DMS 273 (cell line): ENCODE measurements around the gene MZT2A.
A peak's percentile ranks its signal among the peaks of the same experiment; 100 is the strongest.
"Not testable (repeated sequence)": the region's sequence is repeated elsewhere in the genome, so short reads cannot be mapped to it uniquely, and the experiment has no call there.

Source experiments
- DNase-seq: peaks from one replicate; lab custom pipeline; 2025; ENCODE audit not compliant: unreplicated experiment; lab: John Stamatoyannopoulos, UW

The MZT2A gene, protein sequence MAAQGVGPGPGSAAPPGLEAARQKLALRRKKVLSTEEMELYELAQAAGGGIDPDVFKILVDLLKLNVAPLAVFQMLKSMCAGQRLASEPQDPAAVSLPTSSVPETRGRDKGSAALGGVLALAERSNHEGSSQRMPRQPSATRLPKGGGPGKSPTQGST

DNA sequence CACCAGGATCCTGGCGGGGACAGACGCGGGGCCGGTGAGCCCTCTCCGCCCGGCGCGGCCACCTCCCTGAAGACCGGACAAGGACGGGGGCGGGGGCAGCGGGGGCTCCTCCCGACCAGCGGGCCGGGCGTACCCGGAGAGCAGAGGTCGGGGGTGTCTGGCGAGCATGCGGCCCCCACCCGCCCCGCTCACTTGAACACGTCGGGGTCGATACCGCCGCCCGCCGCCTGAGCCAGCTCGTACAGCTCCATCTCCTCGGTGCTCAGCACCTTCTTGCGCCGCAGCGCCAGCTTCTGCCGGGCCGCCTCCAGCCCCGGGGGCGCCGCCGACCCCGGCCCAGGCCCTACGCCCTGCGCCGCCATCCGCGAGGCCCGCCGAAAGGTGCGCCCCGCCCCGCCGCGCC, at the start of gene MZT2A:
Gene MZT2A, minus strand, starts transcription at position 383 of the 403 bp plus-strand sequence. Its CDS starts 21 bp downstream, at position 362.
- DNase-seq, result not testable (repeated sequence)

DNA sequence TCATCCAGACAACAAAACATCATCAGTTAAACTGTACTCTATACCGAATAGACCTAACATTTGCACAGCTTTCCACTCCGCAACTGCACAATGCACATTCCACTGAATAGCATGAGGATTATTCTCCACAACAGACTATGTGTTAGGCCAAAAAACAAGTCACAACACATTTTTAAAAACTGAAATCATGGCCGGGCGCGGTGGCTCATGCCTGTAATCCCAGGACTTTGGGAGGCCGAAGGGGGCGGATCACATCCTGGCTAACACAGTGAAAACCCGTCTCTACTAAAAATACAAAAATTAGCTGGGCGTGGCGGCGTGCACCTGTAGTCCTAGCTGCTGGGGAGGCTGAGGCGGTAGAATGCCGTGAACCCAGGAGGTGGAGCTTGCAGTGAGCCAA, 46.7 kb upstream of the MZT2A start:
- not testable (repeated sequence) for DNase-seq

DNA sequence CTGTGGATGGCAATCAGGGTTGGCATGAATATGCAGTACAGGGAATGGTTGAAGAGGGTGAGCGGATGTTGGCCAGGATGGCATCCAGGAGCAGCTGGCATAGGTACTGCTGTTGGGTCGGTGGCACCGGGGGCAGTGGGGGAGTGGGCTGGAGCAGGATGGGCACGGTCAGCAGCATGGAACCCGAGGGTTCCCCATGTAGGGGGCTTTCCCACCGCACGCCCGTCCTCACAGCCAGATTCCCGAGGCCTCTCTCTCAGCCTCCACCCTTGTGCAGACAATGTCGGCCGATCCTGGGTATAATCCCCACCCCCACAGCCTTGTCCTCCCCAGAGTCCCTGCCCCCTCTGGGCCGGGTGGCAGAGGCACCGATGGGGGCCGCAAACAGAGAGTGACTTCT, 44.6 kb upstream of the MZT2A start:
- DNase-seq, result not testable (repeated sequence)

DNA sequence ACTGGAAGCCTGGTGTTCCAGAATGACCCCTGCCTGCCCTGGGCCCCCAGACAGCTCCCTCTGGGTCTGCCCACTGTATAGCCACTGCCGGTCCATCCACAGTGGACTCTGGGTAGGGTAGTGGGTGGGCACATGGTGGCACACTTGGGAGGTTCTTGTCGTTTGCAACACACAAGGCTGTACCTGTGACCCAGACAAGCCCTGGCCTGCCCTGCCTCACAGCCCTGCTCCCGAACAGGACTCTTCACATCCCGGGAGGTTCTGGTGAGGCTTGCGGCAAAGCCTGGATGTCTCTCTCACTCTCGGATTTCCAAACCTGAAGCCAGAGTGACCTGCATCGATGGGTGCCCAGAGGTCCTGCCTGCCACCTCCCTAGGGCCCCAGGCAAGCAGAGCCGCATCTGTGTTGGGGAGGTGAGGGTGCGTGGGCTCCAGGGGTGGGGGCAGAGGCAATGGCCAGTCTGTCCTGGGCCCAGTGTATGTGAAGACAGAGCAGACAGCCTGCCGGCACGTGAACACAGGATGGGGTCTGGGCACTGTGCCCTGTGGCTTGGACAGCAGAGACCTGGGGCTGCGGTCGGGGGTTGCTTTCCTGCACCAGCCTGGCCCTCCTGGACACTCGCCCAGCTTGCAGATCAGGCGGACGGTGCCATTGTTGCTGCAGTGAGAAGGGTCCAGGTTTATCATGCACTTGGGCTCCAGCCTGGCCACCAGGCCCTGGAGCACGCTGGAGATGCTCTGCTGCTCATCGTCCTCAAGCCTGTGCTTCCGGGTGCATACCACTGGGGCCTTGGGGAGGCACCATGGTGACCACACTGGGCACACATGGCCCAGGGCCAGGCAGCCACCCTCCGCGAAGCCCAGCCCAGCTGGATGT, 44.0 kb upstream of the MZT2A start:
- DNase-seq, result not testable (repeated sequence)

DNA sequence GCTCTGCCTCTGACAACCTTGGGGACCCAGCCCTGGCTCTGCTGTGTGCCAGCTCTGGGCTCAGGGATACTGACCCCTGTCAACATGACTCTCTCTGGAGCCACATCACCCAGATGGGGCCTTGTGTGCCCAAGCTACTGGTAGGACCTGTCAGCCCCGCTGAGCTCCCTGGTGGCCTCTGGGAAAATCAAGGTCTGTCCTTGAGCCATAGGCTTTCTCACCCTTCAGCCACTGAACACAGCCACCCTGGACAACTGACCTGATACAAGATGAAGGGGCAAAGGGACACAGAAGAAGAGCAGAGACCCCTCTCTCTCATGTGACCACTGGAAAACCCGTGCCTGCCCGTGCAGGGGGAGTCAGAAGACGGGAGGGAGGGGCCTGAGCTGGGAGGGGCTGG, 43.3 kb upstream of the MZT2A start:
- DNase-seq, result no peak

DNA sequence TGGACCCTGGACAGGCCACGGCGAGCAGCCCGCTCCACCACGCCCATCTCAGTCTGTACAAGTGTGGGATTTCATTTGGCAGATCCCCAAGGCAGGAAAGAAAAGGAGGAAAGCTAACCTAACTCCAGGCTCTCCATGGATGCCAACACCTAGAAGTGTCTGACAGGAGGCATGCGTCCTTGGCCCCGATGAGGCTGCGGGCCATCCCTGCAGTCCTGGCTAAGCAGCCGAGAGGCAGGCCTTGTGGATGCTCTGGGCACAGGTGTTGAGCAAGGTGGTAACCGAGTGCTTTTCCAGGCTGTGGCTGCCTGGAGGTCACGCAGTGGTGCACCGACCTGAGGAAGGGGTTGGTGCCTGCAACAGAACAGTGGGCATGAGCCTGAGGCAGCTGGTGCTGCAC, 42.8 kb upstream of the MZT2A start:
- DNase-seq, result not testable (repeated sequence)

DNA sequence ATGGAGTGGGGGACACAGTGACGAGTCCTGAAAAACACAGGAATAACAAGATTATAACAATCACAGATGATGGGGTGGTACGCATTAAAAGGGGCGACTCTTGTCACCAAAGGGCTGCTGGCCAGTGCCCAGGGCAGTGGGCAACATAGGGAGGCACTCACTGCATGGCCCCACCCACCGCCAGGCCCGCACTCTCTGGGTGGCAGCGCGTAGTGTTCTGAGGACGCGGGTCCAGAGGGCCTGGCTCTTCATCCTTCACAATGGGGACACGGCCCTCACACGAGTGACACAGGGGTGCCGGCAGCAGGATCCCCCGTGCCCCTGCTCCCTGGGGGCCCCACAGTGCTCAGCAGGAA, 42.1 kb upstream of the MZT2A start:
- DNase-seq, result not testable (repeated sequence)

DNA sequence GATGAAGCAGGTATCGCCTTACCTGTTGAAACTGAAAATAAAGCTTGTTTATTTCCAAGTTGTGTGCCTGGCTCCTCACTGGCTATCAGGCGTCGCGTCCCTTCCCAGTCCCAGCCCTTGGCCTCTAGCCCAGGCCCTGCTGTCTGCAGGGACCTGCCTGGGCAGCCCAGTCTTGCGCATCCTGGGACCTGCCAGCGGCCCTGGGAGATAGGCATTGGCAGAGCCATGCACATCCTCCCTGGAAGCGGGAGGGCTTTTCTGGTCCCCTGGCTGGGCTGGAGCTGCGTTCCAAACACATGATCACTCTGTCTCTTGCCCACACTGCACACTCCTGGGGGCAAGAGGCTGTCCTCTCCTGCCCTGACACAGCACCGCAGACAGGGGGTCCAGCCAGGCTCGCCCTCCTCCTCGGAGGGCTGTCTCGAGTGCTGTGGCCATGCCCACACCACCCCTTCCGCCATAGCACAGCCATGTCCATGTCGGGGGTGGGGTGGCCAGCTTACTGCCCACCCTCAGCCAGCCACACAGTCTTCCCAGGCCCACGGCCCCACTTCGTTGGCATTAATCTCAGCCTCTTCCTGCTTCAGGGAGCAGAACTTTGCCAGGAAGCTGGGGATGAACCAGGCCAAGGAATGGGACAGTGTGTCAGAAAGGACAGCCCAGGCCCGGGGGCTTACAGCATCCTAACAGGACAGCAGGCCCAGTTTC, 41.6 kb upstream of the MZT2A start:
- peak; percentile 24 for DNase-seq

DNA sequence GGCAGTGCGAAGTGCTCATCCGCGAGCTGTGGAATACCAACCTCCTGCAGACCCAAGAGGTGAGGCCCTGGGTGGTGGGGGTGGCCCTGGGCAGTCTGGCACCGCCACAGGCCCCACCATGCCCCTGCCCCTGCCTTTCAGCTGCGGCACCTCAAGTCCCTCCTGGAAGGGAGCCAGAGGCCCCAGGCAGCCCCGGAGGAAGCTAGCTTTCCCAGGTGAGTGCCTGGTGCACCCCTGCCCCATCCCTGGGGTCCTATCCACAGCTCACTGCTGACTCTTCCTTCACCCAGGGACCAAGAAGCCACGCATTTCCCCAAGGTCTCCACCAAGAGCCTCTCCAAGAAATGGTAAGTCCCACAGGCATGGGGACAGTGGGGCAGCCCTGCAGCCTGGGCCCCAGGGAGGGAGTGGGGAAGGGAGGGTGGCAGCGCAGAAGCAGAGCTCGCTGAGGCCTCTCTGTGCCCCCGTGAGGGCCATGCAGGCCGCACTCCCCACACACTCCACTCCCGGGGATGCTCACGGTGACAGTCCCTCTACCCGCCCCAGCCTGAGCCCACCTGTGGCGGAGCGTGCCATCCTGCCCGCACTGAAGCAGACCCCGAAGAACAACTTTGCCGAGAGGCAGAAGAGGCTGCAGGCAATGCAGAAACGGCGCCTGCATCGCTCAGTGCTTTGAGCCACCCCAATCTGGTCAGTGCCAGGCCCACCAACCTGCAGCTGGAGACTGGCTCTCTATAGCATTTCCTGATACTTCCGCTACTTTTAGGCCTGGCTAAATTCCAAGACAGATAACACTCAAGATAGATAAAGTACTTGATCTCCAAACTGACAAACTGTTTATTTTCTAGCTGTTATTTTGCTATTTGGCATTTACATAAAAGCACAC, 40.8 kb upstream of the MZT2A start:
- DNase-seq, result peak; percentile 24

DNA sequence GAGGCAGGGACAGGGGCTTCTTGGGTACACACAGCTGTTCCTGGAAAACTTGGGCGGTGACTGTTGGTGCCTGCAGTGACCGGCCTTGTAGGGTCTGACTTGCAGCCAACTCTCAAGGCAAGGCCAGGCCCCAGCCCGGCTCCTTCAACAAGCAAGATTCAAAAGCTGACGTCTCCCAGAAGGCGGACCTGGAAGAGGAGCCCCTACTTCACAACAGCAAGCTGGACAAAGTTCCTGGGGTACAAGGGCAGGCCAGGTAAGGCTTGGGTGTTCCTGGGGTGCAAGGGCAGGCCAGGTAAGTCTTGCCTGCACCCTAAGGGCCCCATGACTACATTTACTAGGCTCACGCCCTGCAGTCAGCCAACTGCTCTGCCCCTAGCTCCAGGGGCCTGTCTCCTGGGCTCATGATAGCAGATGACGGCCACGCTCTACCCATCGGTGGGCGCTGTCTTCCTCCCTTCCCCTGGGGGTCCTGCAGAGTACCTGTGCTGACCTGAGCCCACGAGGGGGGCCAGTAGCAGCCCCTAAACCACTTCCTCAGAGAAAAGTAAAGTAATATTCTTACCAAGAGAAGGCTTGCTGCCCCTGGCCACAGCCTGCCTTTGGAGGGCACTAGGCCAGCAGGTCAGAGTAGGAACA, 39.5 kb upstream of the MZT2A start:
- not testable (repeated sequence) for DNase-seq

DNA sequence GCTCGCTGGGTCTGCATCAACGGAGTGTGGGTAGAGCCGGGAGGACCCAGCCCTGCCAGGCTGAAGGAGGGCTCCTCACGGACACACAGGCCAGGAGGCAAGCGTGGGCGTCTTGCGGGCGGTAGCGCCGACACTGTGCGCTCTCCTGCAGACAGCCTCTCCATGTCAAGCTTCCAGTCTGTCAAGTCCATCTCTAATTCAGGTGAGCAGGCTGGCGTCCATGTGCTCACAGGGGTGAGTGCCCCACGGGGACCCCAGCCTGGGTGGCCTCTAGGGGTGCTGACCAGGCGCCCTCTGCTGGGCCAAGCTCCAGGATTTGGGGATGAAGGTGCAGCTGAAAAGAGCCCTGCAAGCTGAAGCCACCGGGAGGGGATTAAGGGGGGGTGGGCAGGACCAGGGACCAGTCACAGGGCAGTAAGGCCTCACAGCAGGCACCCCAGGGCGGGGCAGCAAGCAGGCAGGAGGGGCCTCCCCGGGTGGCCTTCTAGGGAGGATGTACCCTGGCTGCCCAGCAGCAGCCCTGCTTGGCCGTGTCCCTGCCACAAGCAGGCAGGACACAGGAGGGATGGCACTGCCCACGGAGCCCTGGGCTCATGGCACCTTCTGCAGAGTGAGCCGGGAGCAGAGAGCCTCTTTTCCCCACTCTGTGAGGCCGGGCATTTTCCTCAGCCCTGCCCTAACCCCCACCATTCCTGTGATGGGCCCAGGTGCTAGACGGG, 38.6 kb upstream of the MZT2A start:
- not testable (repeated sequence) for DNase-seq

DNA sequence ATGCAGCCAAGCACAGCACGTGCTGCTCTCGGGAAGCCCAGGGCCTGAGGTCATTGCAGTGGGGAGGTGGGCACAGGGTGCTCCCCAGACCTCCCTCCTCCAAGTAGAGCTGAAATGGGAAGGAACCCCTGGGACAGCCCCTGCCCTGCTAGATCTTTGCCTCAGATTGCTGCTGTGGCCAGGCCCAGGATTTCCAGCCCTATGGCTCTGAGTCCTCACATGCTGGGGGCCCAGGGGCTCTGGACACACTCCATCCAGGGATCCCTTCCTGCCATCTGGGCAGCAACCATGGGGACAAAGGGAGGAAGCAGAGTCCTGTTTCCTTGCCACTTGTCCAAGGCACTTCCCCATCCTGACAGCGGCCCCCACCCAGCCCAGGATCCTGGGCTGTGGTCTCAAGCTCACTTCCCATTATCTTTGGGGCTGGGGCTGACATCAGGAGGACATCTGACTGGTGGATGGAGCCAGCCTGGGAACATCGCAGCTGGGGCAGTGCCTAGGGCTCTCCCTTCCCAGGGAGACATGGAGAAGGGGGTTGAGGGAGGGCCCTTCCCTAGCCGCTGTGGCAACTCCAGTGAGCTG, 37.8 kb upstream of the MZT2A start:
- DNase-seq, result not testable (repeated sequence)

DNA sequence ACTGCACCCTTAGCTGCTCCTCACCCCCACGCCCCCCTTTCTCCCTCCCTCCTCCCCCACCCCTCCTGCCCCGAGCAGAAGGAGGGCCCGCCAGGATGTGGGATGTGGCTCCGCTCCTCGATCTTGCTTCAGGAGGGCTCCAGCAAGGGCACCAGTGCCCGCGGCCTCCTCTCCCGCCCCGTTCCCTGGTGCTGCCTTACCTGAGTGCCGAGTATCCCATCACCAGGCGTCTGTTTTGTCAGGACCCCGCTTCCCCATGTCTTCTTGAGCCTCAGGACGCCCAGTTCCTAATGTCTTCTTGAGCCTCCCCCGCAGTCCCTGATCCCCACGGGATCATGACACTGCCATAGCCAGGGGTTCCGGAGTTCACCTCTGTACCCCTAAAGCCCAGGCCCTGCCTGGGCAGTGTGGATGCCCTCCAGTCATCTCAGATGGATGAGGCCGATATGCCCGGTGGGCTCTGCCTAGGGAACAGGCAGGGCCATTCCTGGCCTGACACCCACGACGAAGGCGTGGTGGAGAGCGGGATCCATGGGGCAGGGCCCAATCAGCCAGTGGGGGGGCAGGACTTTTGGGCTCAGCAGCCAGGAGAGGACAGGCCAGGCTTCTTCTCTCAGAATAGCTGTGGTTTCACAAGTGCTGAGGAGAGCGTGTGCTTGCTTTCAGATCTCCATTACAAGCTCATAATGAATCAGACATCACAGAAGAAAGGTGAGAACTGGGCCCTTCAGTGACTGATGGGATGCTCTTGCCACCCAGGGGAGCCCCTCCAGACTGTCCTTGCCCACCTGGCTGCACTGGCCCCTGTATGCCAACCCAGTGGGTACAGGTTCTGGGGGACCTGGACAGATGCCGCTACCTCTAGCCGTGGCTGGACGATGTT, 37.0 kb upstream of the MZT2A start:
- DNase-seq, result not testable (repeated sequence)

DNA sequence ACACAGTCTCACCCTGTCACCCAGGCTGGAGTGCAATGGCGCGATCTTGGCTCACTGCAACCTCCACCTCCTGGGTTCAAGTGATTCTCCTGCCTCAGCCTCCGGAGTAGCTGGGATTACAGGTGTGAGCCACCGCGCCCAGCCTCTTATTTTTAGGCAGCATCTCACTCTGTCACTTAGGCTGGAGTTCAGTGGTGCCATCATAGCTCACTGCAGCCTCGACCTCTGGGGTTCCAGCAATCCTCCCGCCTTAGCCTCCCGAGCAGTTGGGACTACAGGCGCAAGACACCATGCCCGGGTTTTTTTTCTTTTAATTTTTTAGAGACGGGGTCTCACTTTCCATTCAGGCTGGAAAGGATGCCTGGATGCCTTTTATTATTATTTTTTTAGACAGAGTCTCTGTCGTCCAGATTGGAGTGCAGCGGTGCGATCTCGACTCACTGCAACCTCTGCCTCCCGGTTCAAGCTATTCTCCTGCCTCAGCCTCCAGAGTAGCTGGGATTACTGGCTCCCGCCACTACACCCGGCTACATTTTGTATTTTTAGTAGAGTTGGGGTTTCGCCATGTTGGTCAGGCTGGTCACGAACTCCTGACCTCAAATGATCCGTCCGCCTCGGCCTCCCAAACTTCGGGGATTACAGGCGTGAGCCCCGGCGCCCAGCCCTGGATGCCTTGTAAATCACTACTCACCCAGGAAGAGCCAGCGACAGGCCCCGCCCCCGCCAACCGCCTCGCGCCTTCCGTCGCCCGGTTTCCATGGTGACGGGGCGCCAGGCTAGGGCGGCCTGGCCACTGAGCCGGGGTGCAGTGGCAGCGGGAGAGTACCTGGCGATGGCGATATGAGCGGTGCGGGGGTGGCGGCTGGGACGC, 35.2 kb upstream of the MZT2A start, which contains the start of gene CCDC74A:
Gene CCDC74A, plus strand, starts transcription at position 758 of the 871 bp plus-strand sequence. Its CDS starts 83 bp downstream, at position 841.
- peak; percentile 86 for DNase-seq

DNA sequence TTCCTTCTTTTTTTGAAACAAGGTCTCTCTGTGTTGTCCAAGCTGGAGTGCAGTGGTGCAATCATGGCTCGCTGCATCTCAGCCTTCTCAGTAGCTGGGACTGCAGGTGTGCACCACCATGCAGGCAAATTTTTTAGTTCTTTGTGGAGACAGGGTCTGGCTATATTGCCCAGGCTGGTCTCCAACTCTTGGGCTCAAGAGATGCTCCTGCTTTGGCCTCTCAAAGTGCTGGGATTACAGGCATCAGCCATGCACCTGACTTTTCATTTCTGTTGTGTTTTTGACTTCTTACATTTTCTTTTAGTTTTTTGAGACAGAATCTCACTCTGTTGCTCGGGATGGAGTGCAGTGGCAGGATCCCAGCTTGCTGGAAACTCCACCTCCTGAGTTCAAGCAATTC, 33.1 kb upstream of the MZT2A start:
- not testable (repeated sequence) for DNase-seq

DNA sequence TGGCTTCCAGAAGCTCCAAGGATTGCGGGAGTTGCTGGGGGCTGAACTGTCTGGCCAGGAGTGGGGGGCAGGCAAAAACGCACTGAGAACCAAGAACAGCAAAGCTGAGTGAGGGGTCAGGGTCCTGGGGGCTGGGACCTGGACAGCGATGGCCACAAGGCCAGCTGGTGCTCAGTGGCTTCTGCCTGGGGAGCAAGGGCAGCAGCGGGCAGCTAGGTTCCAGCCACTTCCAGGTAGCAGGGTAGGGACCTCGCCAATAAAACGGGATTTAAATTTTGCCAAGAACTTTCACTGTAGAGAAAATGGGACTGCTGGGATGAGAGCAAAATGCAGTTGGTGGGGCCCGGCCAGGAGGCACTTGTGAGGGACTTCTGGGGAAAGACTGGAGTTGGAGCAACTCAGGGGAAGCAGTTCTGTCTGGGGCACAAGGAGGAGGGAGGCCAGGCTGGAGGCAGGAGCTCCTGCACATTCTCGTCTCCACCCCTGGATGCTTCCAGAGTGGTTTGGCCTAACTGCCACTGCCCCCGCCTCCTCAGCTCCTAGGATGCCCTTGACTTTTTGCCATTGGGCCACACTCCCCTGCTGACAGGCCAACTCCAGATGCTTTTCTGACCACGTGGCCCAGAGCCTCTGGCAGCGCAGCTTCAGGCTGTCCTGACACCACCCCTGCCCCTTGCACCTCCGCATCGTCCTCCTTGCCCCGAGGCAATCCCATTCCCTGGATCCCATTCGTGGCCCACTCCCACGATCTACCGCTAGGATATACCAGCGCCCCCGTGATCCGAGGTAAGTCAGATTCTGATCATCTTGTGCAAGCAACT, 30.0 kb upstream of the MZT2A start:
- peak; percentile 29 for DNase-seq
